SK-N-SH (cell line): ENCODE measurements around the gene SEMA3D. TPM values are rescaled to one million over a fixed set of nuclear protein-coding genes. Genes with fewer than 3 reads are reported as not detected.

Source experiments
- CTCF ChIA-PET: fragments of 300-600, 350-600 bp; formaldehyde crosslinking; extraction: SDS; loops from one replicate; lab custom pipeline; 2021; lab: Yijun Ruan, JAX
- POLR2A ChIA-PET: fragments of 350-600 bp; sonication (Branson Sonifier 250); formaldehyde crosslinking; extraction: SDS; loops from one replicate; lab custom pipeline; 2020; ENCODE audit warnings: antibody characterized with exemption, inconsistent platforms; lab: Yijun Ruan, JAX
- DNase-seq: peaks from one replicate; pipeline ENCODE4 v3.0.0; 2012
- H2AFZ ChIP-seq: fragments of 200-600 bp; sonication (generic); 2 replicates; pipeline ENCODE4 v1.8.1; 2016; ENCODE audit warnings: antibody characterized with exemption, mild to moderate bottlenecking, low read depth
- H3F3A ChIP-seq: fragments of 200-600 bp; sonication (generic); replicated peaks from 2 replicates; pipeline ENCODE3; 2016; ENCODE audit warnings: antibody characterized with exemption, mild to moderate bottlenecking; ENCODE audit not compliant: insufficient read depth
- H3K27ac ChIP-seq, 2 experiments: fragments of 200-500 bp in 1 of 2; fragments of 200-600 bp in 1 of 2; sonication (Bioruptor generic) in 1 of 2; sonication (generic), shearing (Covaris generic) in 1 of 2; 2 replicates each; pipeline versions ENCODE4 v1.5.1 to v1.6.1; 2014 to 2016; ENCODE audit warnings: low read depth in 2 of 2, inconsistent platforms in 1 of 2, low read length in 1 of 2, mild to moderate bottlenecking in 1 of 2, mixed read lengths in 1 of 2
- H3K27me3 ChIP-seq: fragments of 200-600 bp; sonication (generic), shearing (Covaris generic); 2 replicates; pipeline ENCODE4 v1.6.1; 2016; ENCODE audit warnings: mixed run types; ENCODE audit not compliant: insufficient read depth
- H3K36me3 ChIP-seq, 2 experiments: fragments of 200-500 bp in 1 of 2; fragments of 200-600 bp in 1 of 2; sonication (Bioruptor generic) in 1 of 2; sonication (generic) in 1 of 2; replicated peaks in 1 of 2; 2 replicates each; pipeline versions ENCODE3 to v1.5.1; 2014 to 2016; ENCODE audit warnings: low read length in 1 of 2, mild to moderate bottlenecking in 1 of 2; ENCODE audit not compliant: insufficient read depth in 2 of 2, control insufficient read depth in 1 of 2
- H3K4me1 ChIP-seq, 2 experiments: fragments of 200-500 bp in 1 of 2; fragments of 200-600 bp in 1 of 2; sonication (Bioruptor generic) in 1 of 2; sonication (generic), shearing (Covaris generic) in 1 of 2; 2 replicates each; pipeline versions ENCODE4 v1.5.1 to v1.6.1; 2014 to 2016; ENCODE audit warnings: low read depth in 1 of 2, low read length in 1 of 2, mixed run types in 1 of 2; ENCODE audit not compliant: insufficient read depth in 2 of 2, control insufficient read depth in 1 of 2
- H3K4me2 ChIP-seq: fragments of 200-600 bp; sonication (generic), shearing (Covaris generic); 2 replicates; pipeline ENCODE4 v1.6.1; 2017; ENCODE audit warnings: mixed run types
- H3K4me3 ChIP-seq, 2 experiments: fragments of 200-500 bp in 1 of 2; fragments of 200-600 bp in 1 of 2; sonication (Bioruptor generic) in 1 of 2; sonication (generic), shearing (Covaris generic) in 1 of 2; 2 replicates each; pipeline versions ENCODE4 v1.5.1 to v1.8.1; 2014 to 2016; ENCODE audit warnings: low read depth in 2 of 2, inconsistent platforms in 1 of 2, low read length in 1 of 2, mild to moderate bottlenecking in 1 of 2, mixed read lengths in 1 of 2, moderate library complexity in 1 of 2
- H3K79me2 ChIP-seq: fragments of 200-600 bp; sonication (generic); 2 replicates; pipeline ENCODE4 v1.8.1; 2017; ENCODE audit warnings: mild to moderate bottlenecking; ENCODE audit not compliant: insufficient read depth
- H3K9ac ChIP-seq: fragments of 200-600 bp; sonication (generic); 2 replicates; pipeline ENCODE4 v1.6.1; 2017; ENCODE audit warnings: mixed run types
- H3K9me2 ChIP-seq: fragments of 200-600 bp; sonication (generic); 2 replicates; pipeline ENCODE4 v1.6.1; 2017; ENCODE audit warnings: mixed run types
- H3K9me3 ChIP-seq: fragments of 200-600 bp; sonication (generic); 2 replicates; pipeline ENCODE4 v1.6.1; 2017; ENCODE audit warnings: mixed run types, mild to moderate bottlenecking, moderate library complexity
- H4K20me1 ChIP-seq: fragments of 200-600 bp; sonication (generic); 2 replicates; pipeline ENCODE4 v1.6.1; 2017; ENCODE audit warnings: mild to moderate bottlenecking, mixed run types; ENCODE audit not compliant: insufficient read depth
- FOXJ3 ChIP-seq: sonication (generic); formaldehyde crosslinking; IDR thresholded peaks from 2 replicates; pipeline ENCODE4 v1.5.1; 2020; ENCODE audit warnings: mild to moderate bottlenecking, missing genetic modification reagents
- FOXM1 ChIP-seq: IDR thresholded peaks from 2 replicates; pipeline ENCODE4 v1.4.0; 2012; ENCODE audit warnings: low read depth, mild to moderate bottlenecking
- GABPA ChIP-seq: IDR thresholded peaks from 2 replicates; pipeline ENCODE4 v1.4.0; 2012; ENCODE audit warnings: low read depth, mild to moderate bottlenecking
- GATA2 ChIP-seq: sonication (generic); formaldehyde crosslinking; IDR thresholded peaks from 2 replicates; pipeline ENCODE4 v1.5.0; 2020; ENCODE audit warnings: mild to moderate bottlenecking, missing genetic modification reagents
- JUND ChIP-seq: IDR thresholded peaks from 2 replicates; pipeline ENCODE4 v1.4.0; 2012
- MXI1 ChIP-seq: IDR thresholded peaks from 2 replicates; pipeline ENCODE4 v1.6.1; 2012; ENCODE audit warnings: mild to moderate bottlenecking, low read depth, low read length, improper control_type of control experiment
- NRF1 ChIP-seq: IDR thresholded peaks from 2 replicates; pipeline ENCODE4 v1.6.1; 2012; ENCODE audit warnings: low read depth, mild to moderate bottlenecking, low read length
- PBX3 ChIP-seq: IDR thresholded peaks from 2 replicates; pipeline ENCODE4; 2012
- POLR2AphosphoS5 ChIP-seq: IDR thresholded peaks from 2 replicates; pipeline ENCODE4 v1.6.1; 2012; ENCODE audit warnings: low read depth, low read length
- RAD21 ChIP-seq: IDR thresholded peaks from 2 replicates; pipeline ENCODE4 v1.6.1; 2012; ENCODE audit warnings: mild to moderate bottlenecking, low read length
- RFX5 ChIP-seq: IDR thresholded peaks from 2 replicates; pipeline ENCODE4 v1.6.1; 2012; ENCODE audit warnings: mild to moderate bottlenecking, improper control_type of control experiment, low read length
- ZBTB33 ChIP-seq: IDR thresholded peaks from 2 replicates; pipeline ENCODE4 v1.4.0; 2012; ENCODE audit warnings: low read depth, borderline replicate concordance
- whole genome bisulfite sequencing: methylation state at CpG from one replicate; pipeline ENCODE4 v1.1.6; 2017; ENCODE audit warnings: low lambda C conversion rate; 5-methylcytosine and 5-hydroxymethylcytosine counted together
- polyA plus RNA-seq, 3 experiments: library from polyadenylated mRNA; depleted of rRNA; stranded (reverse); fragments of >200 nt; gene quantifications; 2 replicates each; pipeline ENCODE4 v1.2.3, GENCODE V29; 2012
- TF ChIP-seq, protein P1 (sequence below): fragments of 150-350 bp; IDR thresholded peaks from 2 replicates; pipeline ENCODE4 v1.6.1; 2017; ENCODE audit warnings: antibody characterized with exemption, low read length, low read depth, borderline replicate concordance
- TF ChIP-seq, protein P2 (sequence below): IDR thresholded peaks from 2 replicates; pipeline ENCODE4 v1.4.0; 2012; ENCODE audit warnings: low read depth

SEMA3D gene
- polyA plus RNA-seq, 1 of the 3 experiments (the other 2 are of a cell fraction): 30.1 TPM

DNA sequence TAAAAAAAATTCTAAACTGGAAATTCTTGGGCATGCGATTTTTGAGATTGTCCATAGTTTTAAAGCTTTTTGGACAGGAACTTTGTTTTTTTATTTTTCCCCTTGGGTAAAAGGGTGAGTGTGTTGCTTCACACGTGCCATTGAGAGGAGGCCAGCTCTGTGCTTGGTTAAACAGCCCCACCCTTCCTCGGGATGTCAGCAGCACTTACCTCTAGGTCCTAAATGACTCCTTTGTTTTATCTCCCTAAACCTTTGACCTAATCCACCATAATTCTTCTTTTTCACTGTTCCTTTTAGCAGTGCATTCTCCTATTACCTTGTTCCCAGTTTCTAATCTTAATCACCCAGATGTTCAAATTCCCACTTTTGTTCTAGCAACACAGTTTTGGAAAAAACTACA, 83.5 kb downstream of the SEMA3D start:
- ChIA-PET CTCF (interaction anchor here (0.9 to 1.2 kb wide), 3 partner anchors 18 to 85 kb away, joined by 3 read pairs; no protein-coding TSS in a partner anchor), POLR2A (interaction anchor here (0.5 kb wide), 1 partner anchor 16 kb away, joined by 3 read pairs; no protein-coding TSS in a partner anchor)
- H3K9me2 ChIP-seq: 0 out of 2 replicates have a peak, but pooled peaks cover 6% of the 10 kb centered on the region
- H3K4me1 ChIP-seq: peaks cover 6 to 31% of the 10 kb centered on the region in 2 experiments
- H3F3A ChIP-seq: peaks cover 28% of the 10 kb centered on the region
- TF ChIP-seq ZBTB33 (no peak), FOXM1 (no peak), PBX3 (no peak), RFX5 (no peak), POLR2AphosphoS5 (no peak), GATA2 (CRISPR knock-in tag) (no peak), NRF1 (no peak), RAD21 (no peak), JUND (no peak), MXI1 (no peak), FOXJ3 (CRISPR knock-in tag) (no peak), GABPA (no peak)
- TF ChIP-seq, protein P1, sequence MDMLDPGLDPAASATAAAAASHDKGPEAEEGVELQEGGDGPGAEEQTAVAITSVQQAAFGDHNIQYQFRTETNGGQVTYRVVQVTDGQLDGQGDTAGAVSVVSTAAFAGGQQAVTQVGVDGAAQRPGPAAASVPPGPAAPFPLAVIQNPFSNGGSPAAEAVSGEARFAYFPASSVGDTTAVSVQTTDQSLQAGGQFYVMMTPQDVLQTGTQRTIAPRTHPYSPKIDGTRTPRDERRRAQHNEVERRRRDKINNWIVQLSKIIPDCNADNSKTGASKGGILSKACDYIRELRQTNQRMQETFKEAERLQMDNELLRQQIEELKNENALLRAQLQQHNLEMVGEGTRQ: no peak
- TF ChIP-seq, protein P2, sequence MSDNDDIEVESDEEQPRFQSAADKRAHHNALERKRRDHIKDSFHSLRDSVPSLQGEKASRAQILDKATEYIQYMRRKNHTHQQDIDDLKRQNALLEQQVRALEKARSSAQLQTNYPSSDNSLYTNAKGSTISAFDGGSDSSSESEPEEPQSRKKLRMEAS: no peak
- no peak for DNase-seq
- no peak overlapping the region for H2AFZ ChIP-seq
- H3K36me3 ChIP-seq: no peaks in the 10 kb centered on the region
- no peaks in the 10 kb centered on the region for H3K9me3 ChIP-seq
- H3K9ac ChIP-seq: no peak overlapping the region
- no peaks in the 10 kb centered on the region for H3K27me3 ChIP-seq
- H3K27ac ChIP-seq: peak overlapping the region in 1 of 2 experiments; percentile 44; a peak in 2 of 4 replicates
- no peaks in the 10 kb centered on the region for H4K20me1 ChIP-seq
- no peak overlapping the region for H3K4me3 ChIP-seq
- H3K4me2 ChIP-seq: peak overlapping the region; percentile 27
- H3K79me2 ChIP-seq: no peaks in the 10 kb centered on the region
- 53% methylated on average over 3 of the region's 3 CpGs for WGBS
